Measurements from ENCODE around the gene PLCB2.

The PLCB2 gene

GRCh38 chr15:40287968-40288367 lies 19.8 kb downstream of the PLCB2 start:
- DNase-seq: no peak

DNA sequence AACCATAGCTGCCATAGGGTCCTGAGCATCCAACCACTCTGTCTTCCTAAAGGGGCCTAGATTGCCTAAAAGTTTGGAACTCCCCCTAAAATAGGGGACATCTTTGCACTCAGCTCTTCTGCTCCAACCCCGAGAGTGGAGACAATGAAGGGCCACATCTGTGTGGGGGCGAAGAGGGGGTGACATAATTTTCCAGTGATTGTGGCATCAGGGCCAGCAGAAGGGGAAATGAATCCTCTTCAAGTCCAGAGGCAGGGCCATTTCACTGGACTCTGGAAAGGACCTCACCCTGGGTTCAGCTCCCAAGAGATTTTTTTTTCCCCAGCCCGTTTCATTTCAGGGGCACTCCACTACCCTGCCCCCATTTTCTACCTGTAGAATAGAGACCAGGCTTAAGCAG lies 20.2 kb downstream of the PLCB2 start:
- DNase-seq: no peak

DNA sequence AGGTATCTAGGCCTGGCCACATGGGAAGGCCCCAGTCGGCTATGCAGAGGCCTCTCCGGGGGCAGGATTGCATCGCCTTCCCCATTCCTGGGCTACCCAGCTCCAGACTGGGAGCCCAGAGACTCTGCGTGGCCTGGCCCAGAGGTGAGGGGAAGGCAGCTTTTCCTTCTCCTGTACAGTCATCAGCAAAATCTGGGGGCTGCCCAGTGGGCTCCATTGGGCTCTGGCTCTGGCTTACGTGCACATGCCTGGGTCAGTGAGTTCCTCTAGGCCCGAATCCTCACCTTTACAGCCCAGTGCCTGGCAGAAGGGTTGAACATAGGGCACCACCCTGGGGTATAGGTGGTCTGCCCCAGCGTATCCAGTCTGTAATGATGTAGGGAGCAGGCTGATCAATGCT lies 20.9 kb downstream of the PLCB2 start:
- DNase-seq: no peak

DNA sequence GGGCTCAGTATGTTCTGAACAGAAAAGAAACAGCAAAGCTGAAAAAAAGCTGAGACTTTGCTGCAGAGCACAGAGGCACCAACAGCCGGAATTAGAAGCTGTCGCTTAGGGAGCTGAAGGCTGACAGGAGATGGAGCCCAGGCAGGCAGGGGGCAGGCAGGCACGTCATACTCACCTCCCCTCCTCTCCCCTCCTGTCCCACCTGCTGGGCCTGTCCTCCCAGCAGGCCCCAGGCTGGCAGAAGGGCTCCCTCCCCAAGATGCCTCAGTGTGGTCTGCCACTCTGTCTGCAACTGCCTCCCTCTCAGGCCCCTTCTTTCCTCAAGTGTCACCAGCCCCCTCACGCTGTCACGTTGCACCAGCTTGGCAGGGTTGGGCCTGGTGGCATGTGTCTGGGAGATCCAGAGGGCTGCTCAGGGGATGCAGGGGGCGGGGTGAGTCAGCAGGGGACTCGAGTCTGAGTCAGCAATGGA lies 21.6 kb downstream of the PLCB2 start:
- peak in 15 of 58 donors; percentile 17 to 61 (median 30) for DNase-seq

GRCh38 chr15:40285554-40286011 lies 22.2 kb downstream of the PLCB2 start:
- peak in 1 of 58 donors; percentile 32 for DNase-seq

DNA sequence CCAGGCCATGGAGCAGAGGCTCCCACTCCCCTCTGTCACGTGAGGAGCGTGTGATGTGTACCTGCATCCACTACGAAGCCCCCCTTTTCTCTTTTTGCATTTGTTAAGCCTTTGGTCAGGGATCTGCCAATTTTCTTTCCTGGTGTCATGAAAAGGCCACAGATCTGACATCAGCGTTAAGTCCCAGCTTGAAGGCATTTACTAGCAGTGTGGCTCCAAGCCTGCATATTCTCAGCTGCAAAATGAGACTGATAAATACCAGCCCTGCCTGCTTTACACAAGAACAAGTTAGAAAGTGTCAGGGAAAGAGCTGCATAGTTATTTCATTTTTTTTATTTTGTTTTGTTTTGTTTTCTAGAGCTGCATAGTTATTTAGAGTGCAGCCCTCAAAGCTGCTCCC lies 22.6 kb downstream of the PLCB2 start:
- DNase-seq: no peak

DNA sequence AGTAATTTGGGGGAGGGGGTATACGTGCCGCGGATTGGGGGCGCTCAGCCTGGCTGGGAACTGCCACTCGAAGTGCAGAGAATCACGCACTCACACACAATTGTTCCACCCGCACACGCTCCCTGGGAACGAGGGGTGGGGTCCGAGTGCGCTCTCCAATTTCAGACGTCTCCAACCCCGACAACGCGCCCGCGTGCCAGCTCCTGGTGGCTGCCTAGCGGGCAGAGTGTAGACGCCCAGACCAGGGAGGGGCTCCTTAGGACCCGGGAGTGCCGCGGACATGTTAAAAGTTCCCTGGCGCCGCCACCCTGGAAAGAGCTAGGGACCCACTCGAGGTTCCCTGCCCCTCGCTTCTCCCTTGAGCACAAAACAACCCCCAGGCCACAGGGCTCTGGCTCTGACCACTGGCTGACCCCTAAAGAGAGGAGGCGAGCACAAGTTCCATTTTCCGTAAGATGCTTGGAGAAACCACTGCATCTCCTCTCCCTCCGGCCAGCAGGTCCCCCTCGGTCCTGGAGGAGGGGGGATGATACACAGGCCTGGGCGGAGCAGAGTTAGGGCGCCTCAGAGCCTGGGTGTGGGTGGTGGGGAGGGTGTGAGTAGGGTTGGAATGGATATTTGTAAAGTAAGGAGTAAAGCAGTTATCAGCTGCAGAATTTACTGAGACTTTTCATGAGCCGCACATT lies 24.0 kb downstream of the PLCB2 start:
- no peak for DNase-seq

DNA sequence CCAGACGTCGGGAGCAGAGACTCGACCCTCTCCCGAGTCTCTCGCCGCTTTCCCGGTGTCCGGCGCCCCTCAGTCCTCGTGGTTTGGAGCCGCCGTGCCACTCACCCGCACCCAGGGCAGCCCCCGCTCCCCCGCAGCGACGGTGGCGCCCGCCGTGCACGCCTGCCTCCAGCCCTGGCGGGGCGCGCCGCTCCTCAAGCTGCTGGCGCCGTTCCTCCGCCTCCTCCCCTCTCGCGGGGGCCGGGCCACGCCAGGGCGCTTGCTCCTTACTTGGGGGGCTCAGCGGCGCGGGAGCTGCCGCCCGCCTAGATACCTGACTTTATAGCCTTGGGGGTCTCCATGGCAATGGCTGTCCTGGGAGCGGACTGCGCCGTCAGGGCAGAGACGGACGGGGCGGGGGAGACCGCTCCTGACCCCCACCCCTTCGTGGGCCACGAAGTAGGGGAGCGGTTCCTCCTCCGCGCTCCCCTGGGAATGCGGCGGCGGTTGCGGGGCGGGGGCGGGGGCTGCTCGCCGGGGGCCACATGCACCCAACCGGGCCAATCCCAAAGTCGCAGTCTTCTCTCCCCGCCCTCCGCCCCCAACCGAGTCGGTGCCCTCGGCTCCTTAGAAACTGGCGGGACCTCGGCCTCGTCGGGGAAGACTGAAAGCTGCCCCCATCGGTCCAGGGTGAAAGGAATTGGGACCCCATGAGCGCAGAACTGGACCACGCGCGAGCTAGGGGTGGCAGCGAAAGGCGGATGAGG lies 24.7 kb downstream of the PLCB2 start, which contains the start of gene ANKRD63:
Gene ANKRD63 (minus strand): TSS at position 196 of the 746 bp plus-strand sequence. CDS start 478 bp downstream, outside the sequence.
- DNase-seq: peak in 3 of 58 donors; percentile 31 to 60 (median 44)

- peak in 1 of 58 donors; percentile 60 for DNase-seq
These were observed 25.4 kb downstream of the PLCB2 start for GRCh38 chr15:40282147-40282868.

DNA sequence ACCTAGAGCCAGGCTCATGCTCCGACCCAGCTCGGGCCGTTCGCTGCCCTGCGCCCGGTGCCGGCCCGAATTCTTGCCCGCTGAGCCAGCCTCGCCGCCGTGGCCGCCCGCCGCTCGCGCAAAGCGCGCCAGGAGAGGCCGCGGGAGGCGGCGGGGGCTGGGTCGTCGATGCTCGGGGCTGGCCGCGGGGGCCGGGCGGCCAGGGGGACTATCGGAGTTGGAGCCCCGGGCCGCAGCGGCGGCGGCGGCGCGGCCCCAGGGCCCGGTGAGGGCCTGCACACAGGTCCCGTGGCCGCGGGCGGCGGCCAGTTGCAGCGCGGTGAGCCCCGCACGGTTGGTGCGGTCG lies 26.0 kb downstream of the PLCB2 start:
- no peak for DNase-seq

DNA sequence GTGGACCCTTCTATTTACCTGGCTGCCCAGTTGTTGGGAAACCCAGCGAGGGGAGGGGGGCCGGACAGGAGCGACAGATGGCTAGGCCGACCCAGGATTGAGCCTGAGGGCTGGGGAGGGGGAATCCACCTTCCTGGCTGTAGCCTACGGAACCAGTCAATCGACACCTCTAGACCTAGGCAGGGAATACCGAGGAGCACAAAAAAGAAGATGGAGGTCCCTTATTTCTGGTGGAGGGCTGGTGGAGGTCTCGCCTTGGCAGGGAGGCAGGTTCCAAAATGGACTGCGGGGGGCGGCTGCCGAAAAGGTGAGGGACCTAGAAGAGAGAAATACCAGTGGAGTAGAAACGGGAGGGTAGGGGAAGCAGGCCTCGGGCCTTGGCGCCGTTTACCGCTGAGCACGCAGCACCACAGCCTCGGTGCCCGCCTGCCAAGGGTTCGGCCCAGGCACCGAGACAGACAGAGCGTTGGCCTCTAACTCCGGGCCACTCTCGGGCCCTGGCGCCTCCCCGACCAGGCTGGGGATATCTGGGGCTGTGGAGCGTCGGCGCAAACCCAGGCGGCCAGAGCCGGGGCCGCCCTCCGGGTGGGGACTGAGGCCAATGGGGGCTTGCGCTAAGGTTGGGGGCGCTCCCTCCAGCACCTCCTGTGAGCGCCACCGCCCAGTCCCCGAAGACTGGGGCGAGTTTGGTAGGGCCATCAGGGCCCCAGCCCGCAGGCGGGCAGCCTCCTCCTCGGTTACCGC lies 26.5 kb downstream of the PLCB2 start:
- DNase-seq: no peak

DNA sequence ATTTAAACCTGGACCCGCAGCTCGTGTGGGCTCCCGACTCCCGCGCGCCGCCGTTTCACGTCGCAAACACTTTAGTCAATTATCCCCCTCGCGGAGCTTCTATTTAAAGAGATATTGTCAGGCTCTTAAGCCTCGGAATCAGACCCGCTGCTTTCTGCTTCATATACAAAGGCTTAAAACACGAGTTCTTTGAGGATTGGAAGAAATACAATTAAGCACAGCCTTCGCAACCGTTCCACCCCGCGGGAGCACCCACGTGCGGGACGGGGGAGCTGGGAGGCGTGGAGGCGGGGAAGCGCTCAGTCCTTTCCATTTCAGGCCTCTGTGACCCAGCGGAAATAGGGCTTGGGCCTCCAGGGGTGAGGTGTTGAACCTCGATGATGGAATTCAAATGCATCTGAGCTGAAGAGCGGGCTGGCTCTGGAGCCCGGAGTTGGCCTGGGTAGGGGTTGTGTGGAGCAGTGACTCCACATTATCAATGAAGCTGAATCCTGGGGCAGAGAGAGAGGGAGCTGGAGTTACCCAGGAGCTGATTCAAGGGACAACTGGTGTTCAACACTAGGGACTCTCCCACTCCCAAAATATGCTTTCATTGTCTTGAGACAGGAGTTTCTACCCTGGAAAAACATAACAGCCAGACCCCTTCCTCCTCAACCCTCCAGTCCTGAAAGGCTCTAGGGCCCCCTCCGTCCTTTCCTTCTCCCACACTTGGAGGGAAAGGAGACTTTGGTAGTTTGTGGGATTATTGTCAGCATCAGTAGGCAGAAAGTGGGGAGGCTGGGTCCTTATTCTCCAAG lies 27.3 kb downstream of the PLCB2 start:
- peak in 2 of 58 donors; percentile 18 to 48 for DNase-seq

DNA sequence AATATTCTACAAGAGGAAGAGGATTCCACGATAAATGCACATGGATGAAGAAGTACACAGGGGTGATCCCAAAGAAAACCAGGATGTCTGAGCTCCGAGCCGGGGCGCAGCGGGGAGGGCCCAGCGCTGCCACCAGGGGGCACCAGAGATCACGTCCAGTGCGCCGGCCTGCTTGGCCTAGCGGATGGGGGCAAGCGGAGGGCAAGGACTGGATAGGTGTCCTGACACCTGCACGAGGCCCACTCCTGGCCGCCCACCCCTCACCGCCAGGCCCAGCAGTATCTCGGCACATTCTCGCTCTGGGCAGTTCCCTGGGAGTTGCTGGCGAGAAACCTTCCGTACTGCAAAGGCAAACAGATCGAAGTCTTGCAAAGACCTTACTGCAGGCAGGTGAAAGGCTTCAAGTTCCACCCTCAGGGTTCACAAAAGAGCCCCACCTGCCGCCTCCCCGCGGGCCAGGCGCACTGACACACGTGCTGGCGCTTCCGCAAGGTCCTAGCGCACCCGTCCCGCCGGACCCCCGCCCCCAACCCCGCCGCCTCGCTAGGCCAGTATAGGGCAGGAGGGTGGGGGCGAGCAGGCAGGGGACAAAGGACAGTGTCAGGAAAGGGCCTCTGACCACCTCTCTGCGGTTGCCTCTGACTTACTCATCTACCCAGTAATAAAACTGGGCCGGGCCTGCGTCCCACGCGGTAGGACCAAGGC lies 28.1 kb downstream of the PLCB2 start:
- peak in 52 of 58 donors; percentile 10 to 79 (median 45) for DNase-seq

DNA sequence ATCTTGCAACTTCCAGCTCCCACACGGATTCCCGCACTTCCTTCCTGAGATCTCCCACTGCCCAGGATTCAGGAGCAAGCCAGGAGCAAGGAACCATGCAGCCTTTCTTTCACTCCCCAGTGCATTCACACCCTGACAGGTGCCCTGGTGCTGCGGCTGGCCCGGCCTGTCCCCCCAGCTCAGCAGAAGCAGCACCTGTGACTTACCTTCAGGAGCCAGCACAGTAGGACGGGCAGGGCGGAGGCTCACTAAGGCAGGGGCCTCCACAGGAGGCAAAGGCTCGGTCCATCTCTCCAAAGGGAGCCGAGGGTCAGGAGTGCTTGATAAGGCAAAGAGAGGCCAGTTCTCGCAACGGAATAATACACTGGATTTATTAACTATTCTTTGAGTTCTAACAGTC lies 29.7 kb downstream of the PLCB2 start:
- no peak for DNase-seq

GRCh38 chr15:40277471-40277870 lies 30.3 kb downstream of the PLCB2 start:
- peak in 1 of 58 donors; percentile 17 for DNase-seq

DNA sequence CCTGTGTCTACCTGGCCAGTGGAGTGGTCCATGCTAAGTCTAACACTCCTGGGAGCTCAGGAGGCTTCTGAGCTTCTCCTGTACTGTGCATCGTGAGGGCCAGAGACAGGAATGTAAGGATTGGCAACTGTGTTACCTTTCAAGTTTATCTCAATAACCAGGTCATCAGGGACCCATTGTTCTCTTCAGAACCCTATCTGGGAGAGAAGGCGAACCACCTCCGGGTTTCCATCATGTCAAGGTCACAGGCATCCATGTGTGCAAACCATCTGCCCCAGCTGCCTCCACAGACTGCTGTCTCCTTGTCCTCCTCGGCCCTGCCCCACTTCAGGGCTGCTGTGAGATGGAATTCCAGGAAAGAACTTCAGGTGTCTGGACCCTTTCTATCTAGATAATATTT lies 30.8 kb downstream of the PLCB2 start:
- no peak for DNase-seq

- no peak for DNase-seq
These were observed 31.8 kb downstream of the PLCB2 start for GRCh38 chr15:40275954-40276353.

DNA sequence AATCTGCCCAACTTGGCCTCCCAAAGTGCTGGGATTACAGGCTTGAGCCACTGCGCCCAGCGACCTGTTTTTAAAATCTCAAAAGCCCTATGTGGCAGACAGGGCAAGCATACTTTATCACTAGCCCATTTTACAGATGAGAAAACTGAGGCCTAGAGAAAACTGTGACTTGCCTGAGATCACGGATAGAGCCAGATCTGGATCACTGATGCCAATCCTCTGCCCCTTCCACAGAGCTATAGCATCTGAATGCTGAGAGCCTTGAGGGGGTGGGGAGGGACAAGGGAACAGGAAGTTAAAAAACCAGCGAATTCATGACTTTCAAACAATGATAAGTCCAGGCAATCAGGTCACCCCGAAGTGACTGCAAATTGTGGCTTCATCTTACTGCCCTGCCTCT lies 32.2 kb downstream of the PLCB2 start:
- DNase-seq: no peak

Data from anterior cingulate cortex (tissue), 58 donors.